ENCODE results near the gene CCDC197. TPM values are rescaled to one million over a fixed set of nuclear protein-coding genes. Genes with fewer than 3 reads are reported as not detected.

The CCDC197 gene
- total and polyA plus RNA-seq, 9 of the 15 experiments (the other 6 are each of a cell fraction or from before 2014, with no cell fraction given) = not detected

GRCh38 chr14:94026889-94027469 lies 29.9 kb downstream of the CCDC197 start (continued):
- no peak for TF ChIP-seq ZNF592 (IDR thresholded peaks at IDR 0.05)
- no peak for TF ChIP-seq BHLHE40 (IDR thresholded peaks at IDR 0.05; ENCODE audit: low read length)

GRCh38 chr14:94027566-94028449 lies 30.7 kb downstream of the CCDC197 start:
- no peak overlapping the region for H3K4me3 ChIP-seq
- no peak for DNase-seq (ENCODE audit: extremely low read depth in 1 of 4, low spot score in 3 of 4)
- no peaks in the 10 kb centered on the region for H3K36me3 ChIP-seq (ENCODE audit: control insufficient read depth, insufficient read depth, low read length)
- ChIA-PET POLR2A (interaction anchor here (0.5 to 1.4 kb wide), 3 partner anchors 9 to 406 kb away, joined by 3 to 5 read pairs (median 3); no protein-coding TSS in a partner anchor), CTCF (ENCODE audit: low intra/inter-chr PET ratio) (no interaction called here)
- 25% methylated on average over 9 of the region's 14 CpGs for WGBS (ENCODE audit: insufficient coverage, low coverage, missing lambda C conversion rate)
- H3K9me3 ChIP-seq (replicated peaks; ENCODE audit: control insufficient read depth, insufficient read depth, low read depth, low read length) = no peaks in the 10 kb centered on the region
- no peak for ATAC-seq
- no peak overlapping the region for H3K9ac ChIP-seq (ENCODE audit: insufficient read depth in 1 of 2, low read depth in 2 of 2, low read length in 2 of 2)
- in situ Hi-C loops (cut with MboI) (no loop called here), intact Hi-C loops (cut with micrococcal nuclease) (no loop called here)
- H3K4me2 ChIP-seq (ENCODE audit: insufficient read depth, low read length) = no peak overlapping the region
- H4K20me1 ChIP-seq (replicated peaks; ENCODE audit: control insufficient read depth, insufficient read depth, low read length) = peaks cover 6% of the 10 kb centered on the region; the same call in 1 of the 2 replicates
- no peaks in the 10 kb centered on the region for H3K79me2 ChIP-seq (ENCODE audit: control insufficient read depth, insufficient read depth, low read length)
- peaks cover 0 to 4% of the 10 kb centered on the region in 2 experiments; a peak in 1 of 5 replicates for H3K27me3 ChIP-seq (ENCODE audit: control insufficient read depth in 2 of 2, insufficient read depth in 2 of 2, low read length in 2 of 2)
- no peak overlapping the region for H3K27ac ChIP-seq (ENCODE audit: extremely low read depth, low read depth, low read length)
- H3K4me1 ChIP-seq (replicated peaks in 1 of 2; ENCODE audit: control insufficient read depth in 2 of 2, insufficient read depth in 2 of 2, low read length in 2 of 2) = peaks cover 0 to 7% of the 10 kb centered on the region in 2 experiments; a peak in 1 of 5 replicates
- no peak overlapping the region for H2AFZ ChIP-seq (ENCODE audit: low read depth, low read length)
- no peak for FAIRE-seq
- H3K9me1 ChIP-seq (ENCODE audit: control insufficient read depth, insufficient read depth, low read length) = no peaks in the 10 kb centered on the region
- no TSS peak for BruUV-seq (replicated peaks)
- TF ChIP-seq NELFE (IDR thresholded peaks at IDR 0.05; ENCODE audit: insufficient read depth, insufficient read length) (no peak), STAG1 (CRISPR knock-in tag; IDR thresholded peaks at IDR 0.05; ENCODE audit: borderline replicate concordance) (no peak), PURB (CRISPR knock-in tag; IDR thresholded peaks at IDR 0.05; ENCODE audit: low read depth) (no peak), NONO (IDR thresholded peaks at IDR 0.05; ENCODE audit: low read depth in 2 of 2, low read length in 1 of 2) (no peak), RUNX1 (IDR thresholded peaks at IDR 0.05; ENCODE audit: low read depth) (no peak)
- TF ChIP-seq, protein P1, sequence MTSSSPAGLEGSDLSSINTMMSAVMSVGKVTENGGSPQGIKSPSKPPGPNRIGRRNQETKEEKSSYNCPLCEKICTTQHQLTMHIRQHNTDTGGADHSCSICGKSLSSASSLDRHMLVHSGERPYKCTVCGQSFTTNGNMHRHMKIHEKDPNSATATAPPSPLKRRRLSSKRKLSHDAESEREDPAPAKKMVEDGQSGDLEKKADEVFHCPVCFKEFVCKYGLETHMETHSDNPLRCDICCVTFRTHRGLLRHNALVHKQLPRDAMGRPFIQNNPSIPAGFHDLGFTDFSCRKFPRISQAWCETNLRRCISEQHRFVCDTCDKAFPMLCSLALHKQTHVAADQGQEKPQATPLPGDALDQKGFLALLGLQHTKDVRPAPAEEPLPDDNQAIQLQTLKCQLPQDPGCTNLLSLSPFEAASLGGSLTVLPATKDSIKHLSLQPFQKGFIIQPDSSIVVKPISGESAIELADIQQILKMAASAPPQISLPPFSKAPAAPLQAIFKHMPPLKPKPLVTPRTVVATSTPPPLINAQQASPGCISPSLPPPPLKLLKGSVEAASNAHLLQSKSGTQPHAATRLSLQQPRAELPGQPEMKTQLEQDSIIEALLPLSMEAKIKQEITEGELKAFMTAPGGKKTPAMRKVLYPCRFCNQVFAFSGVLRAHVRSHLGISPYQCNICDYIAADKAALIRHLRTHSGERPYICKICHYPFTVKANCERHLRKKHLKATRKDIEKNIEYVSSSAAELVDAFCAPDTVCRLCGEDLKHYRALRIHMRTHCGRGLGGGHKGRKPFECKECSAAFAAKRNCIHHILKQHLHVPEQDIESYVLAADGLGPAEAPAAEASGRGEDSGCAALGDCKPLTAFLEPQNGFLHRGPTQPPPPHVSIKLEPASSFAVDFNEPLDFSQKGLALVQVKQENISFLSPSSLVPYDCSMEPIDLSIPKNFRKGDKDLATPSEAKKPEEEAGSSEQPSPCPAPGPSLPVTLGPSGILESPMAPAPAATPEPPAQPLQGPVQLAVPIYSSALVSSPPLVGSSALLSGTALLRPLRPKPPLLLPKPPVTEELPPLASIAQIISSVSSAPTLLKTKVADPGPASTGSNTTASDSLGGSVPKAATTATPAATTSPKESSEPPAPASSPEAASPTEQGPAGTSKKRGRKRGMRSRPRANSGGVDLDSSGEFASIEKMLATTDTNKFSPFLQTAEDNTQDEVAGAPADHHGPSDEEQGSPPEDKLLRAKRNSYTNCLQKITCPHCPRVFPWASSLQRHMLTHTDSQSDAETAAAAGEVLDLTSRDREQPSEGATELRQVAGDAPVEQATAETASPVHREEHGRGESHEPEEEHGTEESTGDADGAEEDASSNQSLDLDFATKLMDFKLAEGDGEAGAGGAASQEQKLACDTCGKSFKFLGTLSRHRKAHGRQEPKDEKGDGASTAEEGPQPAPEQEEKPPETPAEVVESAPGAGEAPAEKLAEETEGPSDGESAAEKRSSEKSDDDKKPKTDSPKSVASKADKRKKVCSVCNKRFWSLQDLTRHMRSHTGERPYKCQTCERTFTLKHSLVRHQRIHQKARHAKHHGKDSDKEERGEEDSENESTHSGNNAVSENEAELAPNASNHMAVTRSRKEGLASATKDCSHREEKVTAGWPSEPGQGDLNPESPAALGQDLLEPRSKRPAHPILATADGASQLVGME (CRISPR knock-in tag; IDR thresholded peaks at IDR 0.05) = no peak
